Measurements from ENCODE around the gene C3orf52.

C3orf52 gene

GRCh38 chr3:112137781-112138180 is 51.6 kb downstream of the C3orf52 start:
- no peak for DNase-seq

GRCh38 chr3:112138219-112138969 is 52.2 kb downstream of the C3orf52 start:
- DNase-seq, result no peak

GRCh38 chr3:112140584-112140983 is 54.4 kb downstream of the C3orf52 start:
- no peak for DNase-seq

- no peak for DNase-seq
Observed at GRCh38 chr3:112141293-112141692, 55.1 kb downstream of the C3orf52 start.

- no peak for DNase-seq
Observed at GRCh38 chr3:112143251-112143650, 57.1 kb downstream of the C3orf52 start.

- no peak for DNase-seq
Observed at GRCh38 chr3:112143689-112144088, 57.5 kb downstream of the C3orf52 start.

GRCh38 chr3:112149136-112149535 is 62.9 kb downstream of the C3orf52 start:
- no peak for DNase-seq

- no peak for DNase-seq
Observed at GRCh38 chr3:112167758-112168157, 81.6 kb downstream of the C3orf52 start.

Measured in activated T-cell treated with anti-CD3 and anti-CD28 coated beads, Interleukin-2, amount 50 U/mL, for 1 hour (primary cell).